ENCODE measurements around the gene CFAP45.

DNA sequence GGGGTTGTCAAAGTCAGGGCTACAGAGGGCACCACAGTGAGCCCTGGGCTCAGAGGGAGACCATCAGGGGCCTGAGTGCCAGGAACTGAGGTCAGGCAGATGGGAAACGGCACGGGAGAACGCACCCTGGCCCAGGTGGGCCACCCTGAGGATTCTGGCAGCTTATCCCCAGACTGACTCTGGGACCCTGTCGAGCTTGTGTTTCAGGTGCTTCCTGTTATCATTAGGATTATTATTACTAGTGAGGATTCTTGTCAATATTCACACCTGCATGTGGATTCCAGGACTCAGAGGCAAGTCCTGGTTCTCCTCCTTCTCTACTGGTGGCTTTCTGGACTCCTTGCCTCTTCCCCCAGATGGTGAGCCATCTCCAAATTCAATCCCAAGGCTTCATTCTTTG lies 52.7 kb downstream of the CFAP45 start:
- TF ChIP-seq, protein P1, sequence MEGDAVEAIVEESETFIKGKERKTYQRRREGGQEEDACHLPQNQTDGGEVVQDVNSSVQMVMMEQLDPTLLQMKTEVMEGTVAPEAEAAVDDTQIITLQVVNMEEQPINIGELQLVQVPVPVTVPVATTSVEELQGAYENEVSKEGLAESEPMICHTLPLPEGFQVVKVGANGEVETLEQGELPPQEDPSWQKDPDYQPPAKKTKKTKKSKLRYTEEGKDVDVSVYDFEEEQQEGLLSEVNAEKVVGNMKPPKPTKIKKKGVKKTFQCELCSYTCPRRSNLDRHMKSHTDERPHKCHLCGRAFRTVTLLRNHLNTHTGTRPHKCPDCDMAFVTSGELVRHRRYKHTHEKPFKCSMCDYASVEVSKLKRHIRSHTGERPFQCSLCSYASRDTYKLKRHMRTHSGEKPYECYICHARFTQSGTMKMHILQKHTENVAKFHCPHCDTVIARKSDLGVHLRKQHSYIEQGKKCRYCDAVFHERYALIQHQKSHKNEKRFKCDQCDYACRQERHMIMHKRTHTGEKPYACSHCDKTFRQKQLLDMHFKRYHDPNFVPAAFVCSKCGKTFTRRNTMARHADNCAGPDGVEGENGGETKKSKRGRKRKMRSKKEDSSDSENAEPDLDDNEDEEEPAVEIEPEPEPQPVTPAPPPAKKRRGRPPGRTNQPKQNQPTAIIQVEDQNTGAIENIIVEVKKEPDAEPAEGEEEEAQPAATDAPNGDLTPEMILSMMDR (IDR thresholded peaks at IDR 0.05) = no peak
- TF ChIP-seq, protein P2, sequence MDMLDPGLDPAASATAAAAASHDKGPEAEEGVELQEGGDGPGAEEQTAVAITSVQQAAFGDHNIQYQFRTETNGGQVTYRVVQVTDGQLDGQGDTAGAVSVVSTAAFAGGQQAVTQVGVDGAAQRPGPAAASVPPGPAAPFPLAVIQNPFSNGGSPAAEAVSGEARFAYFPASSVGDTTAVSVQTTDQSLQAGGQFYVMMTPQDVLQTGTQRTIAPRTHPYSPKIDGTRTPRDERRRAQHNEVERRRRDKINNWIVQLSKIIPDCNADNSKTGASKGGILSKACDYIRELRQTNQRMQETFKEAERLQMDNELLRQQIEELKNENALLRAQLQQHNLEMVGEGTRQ (IDR thresholded peaks at IDR 0.05) = no peak
